Activated naive CD8-positive, alpha-beta T cell treated with anti-CD3 and anti-CD28 coated beads for 36 hours (primary cell): ENCODE measurements around the gene KAT8. TPM values are rescaled to one million over a fixed set of nuclear protein-coding genes. Genes with fewer than 3 reads are reported as not detected.
"Not testable (repeated sequence)": the region's sequence is repeated elsewhere in the genome, so short reads cannot be mapped to it uniquely, and the experiment has no call there.

Experiments used
- DNase-seq: peaks from one replicate; pipeline ENCODE4 v3.0.0; 2021
- H3K27ac Mint-ChIP-seq: one replicate; pipeline ENCODE4 v1.8.0; 2022; ENCODE audit warnings: mild to moderate bottlenecking, moderate library complexity, mixed read lengths
- H3K27me3 Mint-ChIP-seq: one replicate; pipeline ENCODE4 v1.8.0; 2022; ENCODE audit warnings: mild to moderate bottlenecking, mixed read lengths
- H3K36me3 Mint-ChIP-seq: one replicate; pipeline ENCODE4 v1.8.0; 2021; ENCODE audit warnings: mild to moderate bottlenecking, mixed read lengths
- H3K4me1 Mint-ChIP-seq: one replicate; pipeline ENCODE4 v1.8.0; 2021; ENCODE audit warnings: mixed read lengths
- H3K4me3 Mint-ChIP-seq: one replicate; pipeline ENCODE4 v1.8.0; 2022; ENCODE audit warnings: mild to moderate bottlenecking, moderate library complexity, mixed read lengths
- H3K9me3 Mint-ChIP-seq: one replicate; pipeline ENCODE4 v1.8.0; 2022; ENCODE audit warnings: mixed read lengths
- total RNA-seq, 2 experiments: library from RNA; stranded (reverse); gene quantifications; one replicate each; pipeline ENCODE4 v1.2.3, GENCODE V29; 2021

Gene KAT8
- total RNA-seq, 2 experiments from 2014 or later: 48.9 to 49.9 TPM

GRCh38 chr16:31167315-31167714 lies 49.9 kb downstream of the KAT8 start:
- no peaks in the 10 kb centered on the region for H3K27me3 Mint-ChIP-seq
- no peaks in the 10 kb centered on the region for H3K36me3 Mint-ChIP-seq
- no peaks in the 10 kb centered on the region for H3K4me1 Mint-ChIP-seq
- no peaks in the 10 kb centered on the region for H3K9me3 Mint-ChIP-seq
- H3K27ac Mint-ChIP-seq: no peak overlapping the region
- DNase-seq: no peak
- H3K4me3 Mint-ChIP-seq: no peak overlapping the region

- no peak overlapping the region for H3K27ac Mint-ChIP-seq
- no peaks in the 10 kb centered on the region for H3K27me3 Mint-ChIP-seq
- no peaks in the 10 kb centered on the region for H3K4me1 Mint-ChIP-seq
- DNase-seq: no peak
- H3K4me3 Mint-ChIP-seq: no peak overlapping the region
- H3K9me3 Mint-ChIP-seq: no peaks in the 10 kb centered on the region
- H3K36me3 Mint-ChIP-seq: no peaks in the 10 kb centered on the region
These were observed 51.4 kb downstream of the KAT8 start for GRCh38 chr16:31168848-31169247.

- not testable (repeated sequence) for DNase-seq, H3K4me1 Mint-ChIP-seq, H3K27me3 Mint-ChIP-seq, H3K36me3 Mint-ChIP-seq, H3K27ac Mint-ChIP-seq, H3K9me3 Mint-ChIP-seq, H3K4me3 Mint-ChIP-seq
These were observed 52.6 kb downstream of the KAT8 start for GRCh38 chr16:31170048-31170447.

- no peaks in the 10 kb centered on the region for H3K9me3 Mint-ChIP-seq
- peak overlapping the region; percentile 35 for H3K4me3 Mint-ChIP-seq
- H3K4me1 Mint-ChIP-seq: peaks cover 22% of the 10 kb centered on the region
- peaks cover 12% of the 10 kb centered on the region for H3K27me3 Mint-ChIP-seq
- peak overlapping the region; percentile 69 for H3K27ac Mint-ChIP-seq
- DNase-seq: peak; percentile 58
- H3K36me3 Mint-ChIP-seq: peaks cover 22% of the 10 kb centered on the region
These were observed 59.7 kb downstream of the KAT8 start for GRCh38 chr16:31177136-31177535.

GRCh38 chr16:31179219-31179746 lies 61.8 kb downstream of the KAT8 start:
- peak overlapping the region; percentile 97 for H3K4me3 Mint-ChIP-seq
- DNase-seq: no peak
- peaks cover 42% of the 10 kb centered on the region for H3K4me1 Mint-ChIP-seq
- H3K27me3 Mint-ChIP-seq: peaks cover 12% of the 10 kb centered on the region
- peak overlapping the region; percentile 100 for H3K27ac Mint-ChIP-seq
- peaks cover 42% of the 10 kb centered on the region for H3K36me3 Mint-ChIP-seq
- no peaks in the 10 kb centered on the region for H3K9me3 Mint-ChIP-seq

- peaks cover 47% of the 10 kb centered on the region for H3K36me3 Mint-ChIP-seq
- H3K4me1 Mint-ChIP-seq: peaks cover 46% of the 10 kb centered on the region
- H3K27ac Mint-ChIP-seq: peak within 1 kb of the TSS; percentile 100
These were observed 62.4 kb downstream of the KAT8 start, which contains the start of gene FUS for GRCh38 chr16:31179747-31180459. Gene FUS (plus strand): TSS chr16:31180139. CDS start chr16:31180215, 76 bp downstream.

More at GRCh38 chr16:31179747-31180459, 62.4 kb downstream of the KAT8 start, which contains the start of gene FUS:
- H3K4me3 Mint-ChIP-seq: peak within 1 kb of the TSS; percentile 97
- H3K9me3 Mint-ChIP-seq: no peaks in the 10 kb centered on the region
- H3K27me3 Mint-ChIP-seq: peaks cover 12% of the 10 kb centered on the region
- DNase-seq: peak; percentile 91

Other genes starting within 250 kb of the KAT8 start
- 10 to 100 TPM; 20.8 to 22.0 TPM for gene BCL7C, start 223.6 kb upstream of the KAT8 start, total RNA-seq
- under 1 TPM; 0.16 to 0.38 TPM for gene CTF1, start 221.1 kb upstream of the KAT8 start, total RNA-seq
- 10 to 100 TPM; 24.9 to 27.0 TPM for gene FBXL19, start 194.1 kb upstream of the KAT8 start, total RNA-seq
- gene ORAI3, start 168.6 kb upstream of the KAT8 start, total RNA-seq: 1 to 10 TPM; 5.4 to 5.7 TPM
- gene SETD1A, start 159.9 kb upstream of the KAT8 start, total RNA-seq: 10 to 100 TPM; 28.5 to 31.7 TPM
- gene HSD3B7, start 132.5 kb upstream of the KAT8 start, total RNA-seq: 1 to 10 TPM; 1.5 TPM
- gene STX1B, start 107.0 kb upstream of the KAT8 start, total RNA-seq: 1 to 10 TPM; 1.3 to 1.6 TPM
- gene STX4, start 84.1 kb upstream of the KAT8 start, total RNA-seq: 10 to 100 TPM; 32.4 to 33.0 TPM
- 10 to 100 TPM; 17.3 to 18.5 TPM for gene ZNF668, start 43.4 kb upstream of the KAT8 start, total RNA-seq
- 10 to 100 TPM; 20.0 to 21.8 TPM for gene ZNF646, start 43.2 kb upstream of the KAT8 start, total RNA-seq
- gene PRSS53, start 28.7 kb upstream of the KAT8 start, total RNA-seq: 1 to 10 TPM; 3.0 to 3.1 TPM
- gene VKORC1, start 22.9 kb upstream of the KAT8 start, total RNA-seq: 10 to 100 TPM; 57.9 to 61.3 TPM
- 10 to 100 TPM; 45.5 to 49.3 TPM for gene BCKDK, start 9.3 kb upstream of the KAT8 start, total RNA-seq
- gene PRSS8, start 18.1 kb downstream of the KAT8 start, total RNA-seq: not detected
- under 1 TPM in 1 of 2 experiments, not detected in 1; 0.74 TPM for gene PRSS36, start 32.4 kb downstream of the KAT8 start, total RNA-seq
- gene FUS, start 62.5 kb downstream of the KAT8 start, total RNA-seq: 100 to 1,000 TPM; 817 to 858 TPM
- gene PYCARD, start 85.1 kb downstream of the KAT8 start, total RNA-seq: 1 to 10 TPM; 5.0 to 5.2 TPM
- gene TRIM72, start 96.5 kb downstream of the KAT8 start, total RNA-seq: not detected
- not detected for gene PYDC1, start 99.5 kb downstream of the KAT8 start, total RNA-seq
- gene ITGAM, start 142.3 kb downstream of the KAT8 start, total RNA-seq: under 1 TPM; 0.38 to 0.68 TPM
- gene ITGAX, start 237.5 kb downstream of the KAT8 start, total RNA-seq: 1 to 10 TPM; 1.4 to 1.6 TPM